ENCODE results near the gene WDR19. TPM values are rescaled to one million over a fixed set of nuclear protein-coding genes. Genes with fewer than 3 reads are reported as not detected.

WDR19 gene
- polyA plus RNA-seq, 1 of the 3 experiments (the other 2 are of a cell fraction) = 23.3 TPM

- TF ChIP-seq JUND (IDR thresholded peaks at IDR 0.05) (no peak), CHD2 (IDR thresholded peaks at IDR 0.05; ENCODE audit: low read length, partially characterized antibody) (no peak), MEF2A (IDR thresholded peaks at IDR 0.05; ENCODE audit: borderline replicate concordance, low read depth) (no peak), ELF1 (IDR thresholded peaks at IDR 0.05) (no peak), NFIC (IDR thresholded peaks at IDR 0.05; ENCODE audit: borderline replicate concordance) (no peak), USF2 (IDR thresholded peaks at IDR 0.05; ENCODE audit: borderline replicate concordance, low read depth, low read length) (no peak)
Measured at GRCh38 chr4:39326468-39326977, 144.2 kb downstream of the WDR19 start (continued).

GRCh38 chr4:39330353-39330752 is 148.0 kb downstream of the WDR19 start:
- H4K20me1 ChIP-seq (ENCODE audit: insufficient read depth) = 0 out of 2 replicates have a peak, but pooled peaks cover 4% of the 10 kb centered on the region
- no peaks in the 10 kb centered on the region for H3K9me3 ChIP-seq
- H3K27ac ChIP-seq (ENCODE audit: low read depth in 2 of 2, low read length in 1 of 2) = no peak overlapping the region
- H2AFZ ChIP-seq (ENCODE audit: low read depth) = no peak overlapping the region
- 0 out of 2 replicates have a peak, but pooled peaks cover 3% of the 10 kb centered on the region for H3K9me2 ChIP-seq
- DNase-seq = no peak
- H3K4me1 ChIP-seq (ENCODE audit: control insufficient read depth in 1 of 2, insufficient read depth in 2 of 2, low read depth in 1 of 2, low read length in 1 of 2) = no peaks in the 10 kb centered on the region; a peak in 1 of 4 replicates
- no peak overlapping the region for H3K4me2 ChIP-seq
- POLR2A ChIA-PET = interaction anchor here (0.6 kb wide), 1 partner anchor 26 kb away, joined by 3 read pairs; no protein-coding TSS in a partner anchor
- CTCF ChIA-PET = no interaction called here
- WGBS (ENCODE audit: low lambda C conversion rate) = 97% methylated on average over 1 of the region's 1 CpG
- H3K27me3 ChIP-seq (ENCODE audit: insufficient read depth) = no peaks in the 10 kb centered on the region
- peaks cover 2 to 27% of the 10 kb centered on the region in 2 experiments for H3K36me3 ChIP-seq (replicated peaks in 1 of 2; ENCODE audit: control insufficient read depth in 1 of 2, insufficient read depth in 2 of 2, low read length in 1 of 2)
- no peak overlapping the region for H3K9ac ChIP-seq
- peaks cover 67% of the 10 kb centered on the region for H3K79me2 ChIP-seq (ENCODE audit: insufficient read depth)
- no peak for TF ChIP-seq NRF1 (IDR thresholded peaks at IDR 0.05; ENCODE audit: low read depth, low read length)
- no peak for TF ChIP-seq TEAD4 (IDR thresholded peaks at IDR 0.05; ENCODE audit: borderline replicate concordance, insufficient read depth)
- no peak for TF ChIP-seq EZH2phosphoT487 (IDR thresholded peaks at IDR 0.05; ENCODE audit: borderline replicate concordance, low read depth)
- TF ChIP-seq, protein P1, sequence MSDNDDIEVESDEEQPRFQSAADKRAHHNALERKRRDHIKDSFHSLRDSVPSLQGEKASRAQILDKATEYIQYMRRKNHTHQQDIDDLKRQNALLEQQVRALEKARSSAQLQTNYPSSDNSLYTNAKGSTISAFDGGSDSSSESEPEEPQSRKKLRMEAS (IDR thresholded peaks at IDR 0.05; ENCODE audit: low read depth) = no peak
- H3K4me3 ChIP-seq (ENCODE audit: low read depth in 2 of 2, low read length in 1 of 2) = no peak overlapping the region
- H3F3A ChIP-seq (replicated peaks; ENCODE audit: insufficient read depth) = no peaks in the 10 kb centered on the region

DNA sequence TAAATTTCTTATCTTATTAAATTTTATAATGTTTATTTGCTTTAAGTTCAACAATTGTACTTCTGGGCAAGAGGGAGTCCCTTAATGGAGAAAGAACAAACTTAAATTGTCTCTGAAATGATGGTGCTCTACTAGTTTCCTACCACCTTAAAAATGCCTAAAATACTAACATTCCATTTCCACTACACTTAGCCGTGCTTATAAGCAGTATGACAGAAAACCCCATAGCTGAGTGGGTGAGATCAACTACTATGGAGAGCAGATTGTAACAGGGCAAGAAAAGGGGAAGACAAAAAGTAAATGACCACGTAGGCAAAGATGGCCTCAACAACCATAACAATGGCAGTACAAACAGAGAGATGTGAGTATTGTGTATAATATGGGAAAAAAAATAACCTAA is 148.9 kb downstream of the WDR19 start:
- DNase-seq = no peak
- POLR2A ChIA-PET = no interaction called here

More for the DNA sequence above, 148.9 kb downstream of the WDR19 start:
- Histone ChIP-seq H4K20me1 (ENCODE audit: insufficient read depth) (0 out of 2 replicates have a peak, but pooled peaks cover 4% of the 10 kb centered on the region), H3K9ac (no peak overlapping the region), H3K4me2 (no peak overlapping the region), H3K9me2 (0 out of 2 replicates have a peak, but pooled peaks cover 3% of the 10 kb centered on the region), H3K36me3 (replicated peaks in 1 of 2; ENCODE audit: control insufficient read depth in 1 of 2, insufficient read depth in 2 of 2, low read length in 1 of 2) (peaks cover 2 to 23% of the 10 kb centered on the region in 2 experiments), H3K79me2 (ENCODE audit: insufficient read depth) (peaks cover 71% of the 10 kb centered on the region), H3K9me3 (no peaks in the 10 kb centered on the region), H3F3A (replicated peaks; ENCODE audit: insufficient read depth) (no peaks in the 10 kb centered on the region), H3K4me1 (ENCODE audit: control insufficient read depth in 1 of 2, insufficient read depth in 2 of 2, low read depth in 1 of 2, low read length in 1 of 2) (no peaks in the 10 kb centered on the region; a peak in 2 of 4 replicates), H2AFZ (ENCODE audit: low read depth) (no peak overlapping the region), H3K27ac (ENCODE audit: low read depth in 2 of 2, low read length in 1 of 2) (no peak overlapping the region), H3K4me3 (ENCODE audit: low read depth in 2 of 2, low read length in 1 of 2) (no peak overlapping the region), H3K27me3 (ENCODE audit: insufficient read depth) (no peaks in the 10 kb centered on the region)
- TF ChIP-seq SMC3 (IDR thresholded peaks at IDR 0.05; ENCODE audit: low read depth, low read length) = no peak
- 92% methylated on average over 2 of the region's 2 CpGs for WGBS (ENCODE audit: low lambda C conversion rate)
- CTCF ChIA-PET = no interaction called here

Small RNA genes within 50 kb of the gene (small RNA-seq; reads per million reads assigned to genes)
- gene RNU6-32P = 0 reads per million in 7 experiments

Other genes starting within 250 kb of the WDR19 start
- 0.13 and 0.15 TPM in 2 replicates for gene TMEM156, start 150.1 kb upstream of the WDR19 start, polyA plus RNA-seq (2012; rRNA removed)
- gene KLHL5, start 120.3 kb upstream of the WDR19 start, polyA plus RNA-seq (2012; rRNA removed) = 33.1 and 37.0 TPM in 2 replicates
- 14.9 and 19.2 TPM in 2 replicates for gene RFC1, start 183.8 kb downstream of the WDR19 start, polyA plus RNA-seq (2012; rRNA removed)
- not detected in 2 replicates for gene KLB, start 224.4 kb downstream of the WDR19 start, polyA plus RNA-seq (2012; rRNA removed)